Subcutaneous adipose tissue (tissue), 4 donors: ENCODE data around the gene ADRM1. TPM values are rescaled to one million over a fixed set of nuclear protein-coding genes. Genes with fewer than 3 reads are reported as not detected.

Source experiments
- total RNA-seq, 4 donors: library from RNA; depleted of rRNA; stranded (reverse); fragments of >200 nt; gene quantifications; one replicate each; pipeline ENCODE4 v1.1.0, GENCODE V29; 2016
- TF ChIP-seq, protein P1 (sequence below): fragments of 450-650 bp; IDR thresholded peaks from one replicate; pipeline ENCODE4 v1.5.1; 2016; ENCODE audit warnings: low read depth, mild to moderate bottlenecking, control low read depth, antibody characterized with exemption, moderate library complexity

The ADRM1 gene
- total RNA-seq, 4 donors from 2014 or later, result 78.5 to 141 (median 101) TPM

DNA sequence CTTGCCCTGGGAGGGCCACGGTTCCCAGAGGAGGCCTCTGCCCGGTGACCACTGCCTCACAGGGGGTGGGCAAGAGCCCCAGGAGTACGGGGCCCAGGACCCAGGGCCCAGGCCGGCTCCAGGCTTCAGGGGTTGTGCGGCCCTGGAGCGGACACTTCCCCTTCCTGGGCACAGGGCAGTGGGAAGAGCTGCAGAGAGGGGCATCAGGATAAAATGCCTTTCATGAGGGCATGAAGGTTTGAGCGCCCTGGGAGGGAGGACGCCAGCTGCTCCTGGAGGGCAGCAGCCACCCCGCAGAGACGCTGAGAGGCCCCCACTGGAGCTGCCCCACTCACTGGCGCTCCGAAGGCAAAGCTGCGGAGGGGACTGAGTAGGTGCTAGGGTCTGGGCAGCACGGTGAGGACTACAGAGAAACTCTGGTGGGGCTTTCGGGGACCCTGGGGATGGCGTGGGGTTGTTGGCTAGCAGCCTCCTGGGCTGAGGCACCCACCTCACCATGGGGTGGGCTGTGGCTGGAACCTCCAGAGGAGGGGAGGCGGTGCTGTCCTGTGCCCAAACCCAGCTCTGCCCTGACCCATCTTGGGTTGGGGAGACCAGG lies 53.9 kb downstream of the ADRM1 start:
- TF ChIP-seq, protein P1, sequence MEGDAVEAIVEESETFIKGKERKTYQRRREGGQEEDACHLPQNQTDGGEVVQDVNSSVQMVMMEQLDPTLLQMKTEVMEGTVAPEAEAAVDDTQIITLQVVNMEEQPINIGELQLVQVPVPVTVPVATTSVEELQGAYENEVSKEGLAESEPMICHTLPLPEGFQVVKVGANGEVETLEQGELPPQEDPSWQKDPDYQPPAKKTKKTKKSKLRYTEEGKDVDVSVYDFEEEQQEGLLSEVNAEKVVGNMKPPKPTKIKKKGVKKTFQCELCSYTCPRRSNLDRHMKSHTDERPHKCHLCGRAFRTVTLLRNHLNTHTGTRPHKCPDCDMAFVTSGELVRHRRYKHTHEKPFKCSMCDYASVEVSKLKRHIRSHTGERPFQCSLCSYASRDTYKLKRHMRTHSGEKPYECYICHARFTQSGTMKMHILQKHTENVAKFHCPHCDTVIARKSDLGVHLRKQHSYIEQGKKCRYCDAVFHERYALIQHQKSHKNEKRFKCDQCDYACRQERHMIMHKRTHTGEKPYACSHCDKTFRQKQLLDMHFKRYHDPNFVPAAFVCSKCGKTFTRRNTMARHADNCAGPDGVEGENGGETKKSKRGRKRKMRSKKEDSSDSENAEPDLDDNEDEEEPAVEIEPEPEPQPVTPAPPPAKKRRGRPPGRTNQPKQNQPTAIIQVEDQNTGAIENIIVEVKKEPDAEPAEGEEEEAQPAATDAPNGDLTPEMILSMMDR, result no peak

DNA sequence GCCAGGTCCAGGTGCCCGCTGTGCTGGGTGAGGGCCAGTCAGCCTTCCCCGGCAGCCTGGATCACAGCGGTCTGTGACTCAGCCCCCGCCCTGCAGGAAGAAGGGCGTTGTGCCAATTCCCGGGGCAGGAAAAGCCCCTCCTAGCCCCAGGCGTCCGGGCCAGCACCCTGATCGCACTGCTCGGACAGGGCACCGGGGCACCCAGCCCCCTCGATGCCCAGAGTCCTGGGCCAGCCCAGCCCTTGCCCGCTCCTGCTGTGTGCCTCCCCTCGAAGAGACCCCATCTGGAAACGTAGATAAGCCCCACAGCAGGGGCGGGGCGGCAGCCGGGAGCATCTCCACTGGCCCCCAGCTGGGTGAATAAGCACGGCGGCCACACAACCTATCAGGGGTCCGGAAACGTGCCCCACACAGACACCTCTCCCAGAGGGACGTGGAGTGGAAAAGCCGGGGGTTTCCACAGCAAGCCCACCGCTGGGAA lies 54.4 kb downstream of the ADRM1 start:
- TF ChIP-seq, protein P1, result no peak

DNA sequence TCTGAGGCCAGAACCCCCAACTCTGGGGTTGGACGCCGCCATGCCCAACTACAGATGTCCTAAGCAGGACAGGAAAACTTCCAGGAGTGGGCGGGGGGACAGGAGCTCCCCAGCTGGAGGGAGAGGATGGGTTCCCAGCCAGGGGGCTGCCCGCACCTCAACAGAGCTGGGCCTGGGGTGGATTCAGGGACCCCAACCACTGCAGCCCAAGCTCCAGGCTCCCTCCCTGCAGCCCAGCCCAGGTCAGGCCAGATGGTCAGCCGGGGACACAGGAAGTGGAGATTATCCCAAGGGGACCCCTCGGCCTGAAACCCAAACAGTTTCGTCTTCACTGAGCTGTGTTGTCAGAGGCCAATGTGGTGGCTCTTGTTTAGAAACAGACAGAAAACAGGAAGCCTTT lies 54.9 kb downstream of the ADRM1 start:
- TF ChIP-seq, protein P1, result no peak

Other genes starting within 250 kb of the ADRM1 start
- 10 to 100 TPM in 3 of 4 donors, 1 to 10 TPM in 1; 7.7 to 16.0 (median 10.7) TPM for gene TAF4, start 237.1 kb upstream of the ADRM1 start, total RNA-seq
- gene LSM14B, start 180.5 kb upstream of the ADRM1 start, total RNA-seq, result 10 to 100 TPM; 18.3 to 33.0 (median 20.1) TPM
- gene PSMA7, start 159.6 kb upstream of the ADRM1 start, total RNA-seq, result 100 to 1,000 TPM; 299 to 630 (median 399) TPM
- gene SS18L1, start 159.2 kb upstream of the ADRM1 start, total RNA-seq, result 10 to 100 TPM; 10.3 to 18.3 (median 12.9) TPM
- gene MTG2, start 120.0 kb upstream of the ADRM1 start, total RNA-seq, result 10 to 100 TPM; 17.0 to 26.1 (median 22.6) TPM
- gene HRH3, start 82.7 kb upstream of the ADRM1 start, total RNA-seq, result not detected
- 10 to 100 TPM; 25.3 to 43.1 (median 27.6) TPM for gene OSBPL2, start 64.5 kb upstream of the ADRM1 start, total RNA-seq
- 100 to 1,000 TPM in 1 of 4 donors, 10 to 100 TPM in 3; 14.1 to 131 (median 34.5) TPM for gene LAMA5, start 64.3 kb downstream of the ADRM1 start, total RNA-seq
- gene RPS21, start 84.1 kb downstream of the ADRM1 start, total RNA-seq, result 1,000 to 10,000 TPM; 1,888 to 3,001 (median 2,521) TPM
- 1 to 10 TPM; 1.1 to 2.4 (median 1.7) TPM for gene CABLES2, start 104.3 kb downstream of the ADRM1 start, total RNA-seq
- not detected for gene RBBP8NL, start 124.5 kb downstream of the ADRM1 start, total RNA-seq
- gene GATA5, start 173.0 kb downstream of the ADRM1 start, total RNA-seq, result not detected